Bone marrow (tissue), 2 donors: Measurements from ENCODE around the gene HEXD.
"Not testable (repeated sequence)": the region's sequence is repeated elsewhere in the genome, so short reads cannot be mapped to it uniquely, and the experiment has no call there.

Source experiments
- DNase-seq, 2 donors: peaks; one replicate each; lab custom pipeline; 2025; lab: John Stamatoyannopoulos, UW

The HEXD gene

DNA sequence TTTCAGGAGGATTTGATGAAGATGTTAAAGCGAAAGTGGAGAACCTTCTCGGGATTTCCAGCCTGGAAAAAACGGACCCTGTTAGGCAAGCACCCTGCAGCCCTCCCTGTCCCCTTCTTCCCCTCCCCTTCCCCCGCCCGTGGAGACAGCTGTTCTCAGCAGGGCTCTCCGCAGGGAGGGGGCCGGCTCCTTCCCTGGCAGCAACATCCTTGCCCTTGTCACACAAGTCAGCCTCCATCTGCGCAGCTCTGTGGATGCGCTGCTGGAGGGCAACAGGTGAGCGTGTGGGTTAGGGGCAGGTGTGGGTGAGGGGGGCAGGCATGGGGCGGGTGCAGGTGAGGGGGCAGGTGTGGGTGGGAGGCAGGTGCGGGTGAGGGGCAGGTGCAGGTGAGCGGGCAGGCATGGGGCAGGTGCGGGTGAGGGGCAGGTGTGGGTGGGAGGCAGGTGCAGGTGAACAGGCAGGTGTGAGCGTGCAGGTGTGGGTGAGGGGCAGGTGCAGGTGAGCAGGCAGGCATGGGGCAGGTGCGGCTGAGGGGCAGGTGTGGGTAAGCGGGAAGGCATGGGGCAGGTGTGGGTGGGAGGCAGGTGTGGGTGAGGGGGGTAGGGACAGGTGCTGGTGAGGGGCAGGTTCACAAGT lies 23.0 kb downstream of the HEXD start:
- DNase-seq = no peak

- DNase-seq = no peak
Observed at GRCh38 chr17:82441691-82442487, 23.7 kb downstream of the HEXD start.

DNA sequence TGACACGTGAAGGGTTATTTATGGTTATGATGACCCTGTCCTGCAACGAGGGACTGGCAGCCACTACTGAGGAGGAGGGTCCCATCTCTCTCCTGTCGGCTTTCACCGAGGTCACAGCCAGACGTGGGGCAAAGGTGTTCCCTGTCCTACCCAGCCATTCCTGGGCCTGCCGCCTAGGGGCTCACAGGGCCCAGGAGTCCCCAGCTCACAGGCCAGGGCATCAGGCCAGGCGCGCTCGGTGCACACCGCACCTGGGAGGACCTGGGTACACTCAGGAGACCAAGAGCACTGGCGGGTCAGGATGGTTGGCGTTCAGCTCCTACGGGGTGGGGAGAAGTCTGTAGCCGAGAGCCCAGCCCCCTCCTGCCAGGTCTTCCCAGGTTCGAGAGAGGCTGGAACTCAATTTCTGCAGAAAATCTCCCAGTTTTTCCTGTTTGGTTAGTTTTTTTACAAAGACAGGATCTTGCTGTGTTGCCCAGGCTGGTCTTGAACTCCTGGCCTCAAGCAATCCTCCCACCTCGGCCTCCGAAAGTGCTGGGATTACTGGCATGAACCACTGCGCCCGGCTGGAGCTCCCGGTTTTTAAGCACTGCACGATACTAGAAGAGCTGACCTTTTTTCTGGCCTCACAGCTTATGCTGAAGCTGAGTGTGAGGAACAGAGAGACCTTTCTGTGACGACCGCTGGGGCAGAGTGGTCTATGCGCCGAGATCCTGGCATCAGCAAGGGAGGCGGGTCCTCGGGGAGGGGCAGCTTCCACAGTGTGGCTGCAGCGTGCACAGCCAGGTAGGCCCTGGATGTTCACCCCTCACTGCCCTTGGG lies 24.7 kb downstream of the HEXD start:
- DNase-seq = no peak

DNA sequence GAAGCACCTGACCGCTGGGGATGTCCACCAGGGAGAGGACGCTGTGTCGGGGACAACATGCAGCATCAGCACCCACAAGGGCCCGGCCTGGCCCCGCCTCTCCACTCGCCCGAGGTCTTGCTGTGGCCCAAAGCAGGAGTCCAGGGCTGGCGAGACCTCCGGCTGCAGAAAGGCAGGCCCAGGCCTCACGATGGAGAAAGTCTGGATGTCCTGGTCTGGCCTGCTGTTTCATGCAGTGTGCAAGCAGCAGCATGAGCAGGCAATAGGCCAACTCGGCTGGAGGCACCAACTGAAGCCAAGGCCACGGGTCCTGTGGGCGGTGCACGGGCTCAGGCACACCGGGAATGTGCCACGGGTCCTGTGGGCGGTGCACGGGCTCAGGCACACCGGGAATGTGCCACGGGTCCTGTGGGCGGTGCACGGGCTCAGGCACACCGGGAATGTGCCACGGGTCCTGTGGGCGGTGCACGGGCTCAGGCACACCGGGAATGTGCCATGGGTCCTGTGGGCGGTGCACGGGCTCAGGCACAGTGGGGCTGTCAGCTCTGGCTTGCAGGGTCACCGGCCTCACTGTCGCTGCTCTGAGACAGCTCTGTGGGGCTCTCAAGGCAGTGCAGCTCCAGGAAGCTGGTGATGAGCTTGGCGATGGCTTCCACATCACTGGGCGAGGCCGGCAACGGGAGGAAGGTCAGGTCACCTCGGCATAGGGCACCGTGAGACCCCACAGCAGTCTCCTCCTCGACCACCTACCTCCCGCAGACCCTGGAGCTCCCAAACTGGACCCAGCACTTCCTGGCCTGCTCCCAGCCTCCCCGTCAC lies 25.5 kb downstream of the HEXD start:
- no peak for DNase-seq

- DNase-seq = no peak
Observed at GRCh38 chr17:82444284-82444893, 26.2 kb downstream of the HEXD start.

DNA sequence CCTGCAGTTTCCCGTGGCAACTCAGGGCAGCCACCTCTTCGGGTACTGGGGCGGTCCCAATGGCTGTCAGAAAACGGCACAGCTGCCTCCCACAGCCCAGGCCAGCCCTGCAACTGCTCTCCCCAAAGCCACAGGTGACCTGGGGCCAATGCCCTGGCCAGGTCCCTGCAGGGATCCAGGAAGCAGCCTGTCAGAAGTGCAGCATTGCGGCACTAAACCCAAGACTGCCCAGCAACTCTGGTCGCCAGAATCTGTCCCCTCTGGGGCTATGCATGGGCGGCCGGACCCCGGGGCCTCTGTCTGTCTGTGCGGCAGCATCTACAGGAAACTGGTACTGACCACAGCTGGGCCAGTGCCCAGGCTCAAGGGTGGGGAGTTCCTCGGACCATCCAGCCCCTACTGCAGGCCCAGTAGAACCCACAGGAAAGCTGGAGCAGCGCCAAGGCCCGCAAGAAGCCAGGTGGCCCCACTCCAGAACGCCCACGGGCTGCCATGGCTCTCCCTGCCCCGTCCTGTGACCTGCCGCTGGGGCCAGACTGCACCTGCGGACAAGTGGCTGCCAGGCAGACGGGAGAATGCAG lies 26.9 kb downstream of the HEXD start:
- no peak for DNase-seq

DNA sequence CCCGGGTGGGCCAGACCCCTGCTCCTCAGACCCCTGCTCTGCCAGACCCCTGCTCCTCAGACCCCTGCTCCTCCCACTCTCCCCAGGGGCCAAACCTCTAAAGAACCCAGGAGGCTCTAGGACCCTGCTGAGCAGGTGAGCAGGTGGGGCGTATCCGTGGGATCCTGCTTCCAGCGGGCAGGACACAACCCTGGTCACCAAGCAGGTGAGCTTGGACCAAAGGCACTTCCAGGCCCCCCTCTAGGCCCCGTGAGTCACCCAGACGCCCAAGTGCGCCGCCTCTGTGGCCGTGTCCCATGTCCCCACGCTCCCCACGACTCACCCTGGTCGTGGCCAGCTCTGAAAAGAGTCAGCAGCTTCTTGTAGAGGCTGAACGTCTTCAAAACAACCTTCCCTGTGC lies 27.4 kb downstream of the HEXD start:
- DNase-seq = no peak

GRCh38 chr17:82446124-82446523 lies 28.0 kb downstream of the HEXD start:
- no peak for DNase-seq

- DNase-seq = no peak
Observed at GRCh38 chr17:82446649-82447048, 28.5 kb downstream of the HEXD start.

DNA sequence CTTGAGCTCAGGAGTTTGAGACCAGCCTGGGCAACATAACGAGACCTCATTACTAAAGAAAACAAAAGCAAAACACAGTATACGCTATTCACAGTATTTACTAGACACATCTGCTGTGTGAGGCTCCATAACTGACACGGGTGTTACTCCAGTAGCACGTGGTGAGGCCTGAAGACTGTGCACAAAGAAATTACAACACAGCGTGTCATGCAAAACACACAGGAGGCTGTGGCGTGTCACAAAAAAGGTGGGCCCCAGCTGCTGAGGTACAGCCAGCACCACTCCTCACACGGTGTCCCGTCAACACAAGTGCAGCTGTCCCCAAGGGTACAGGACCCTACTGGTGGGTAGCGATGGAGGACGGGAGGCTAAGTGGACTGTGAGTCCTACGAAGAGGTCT lies 29.7 kb downstream of the HEXD start:
- no peak for DNase-seq

DNA sequence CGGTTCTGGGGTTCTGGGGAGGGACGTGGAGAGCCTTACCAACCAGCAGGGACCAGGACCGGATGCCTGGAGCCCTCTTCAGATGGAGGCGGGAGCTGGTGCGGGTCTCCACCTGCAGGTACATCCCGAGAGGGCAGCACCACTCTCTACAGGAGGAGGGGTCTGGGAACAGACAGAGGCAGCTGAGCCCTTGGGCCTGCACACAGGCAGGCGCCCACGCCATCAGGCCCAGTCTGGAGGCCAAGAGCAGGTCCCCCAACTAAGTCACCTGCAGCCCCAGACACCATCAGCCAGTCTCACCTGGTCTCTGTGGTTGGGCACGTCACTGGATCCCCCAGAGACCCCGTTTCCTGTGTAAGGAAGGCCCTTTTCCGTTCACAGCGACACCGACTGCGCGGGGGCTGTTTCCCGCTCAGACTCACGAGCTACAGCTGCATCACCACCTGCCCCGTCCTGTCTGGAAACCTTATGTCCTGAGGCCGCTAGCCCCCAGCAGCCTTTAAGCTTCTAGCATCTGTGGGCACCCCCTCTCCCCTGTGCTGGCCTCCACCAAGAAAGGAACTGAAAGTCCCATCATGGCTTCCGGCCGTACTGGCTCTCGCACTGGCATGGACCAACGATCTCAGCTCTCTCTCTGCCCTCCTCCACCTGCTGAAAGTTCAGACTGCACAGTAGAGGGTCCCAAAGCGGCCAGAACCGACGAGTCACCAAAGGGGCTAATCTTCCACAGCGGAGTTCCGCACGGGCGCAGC lies 31.2 kb downstream of the HEXD start:
- DNase-seq = peak; percentile 5 to 9

DNA sequence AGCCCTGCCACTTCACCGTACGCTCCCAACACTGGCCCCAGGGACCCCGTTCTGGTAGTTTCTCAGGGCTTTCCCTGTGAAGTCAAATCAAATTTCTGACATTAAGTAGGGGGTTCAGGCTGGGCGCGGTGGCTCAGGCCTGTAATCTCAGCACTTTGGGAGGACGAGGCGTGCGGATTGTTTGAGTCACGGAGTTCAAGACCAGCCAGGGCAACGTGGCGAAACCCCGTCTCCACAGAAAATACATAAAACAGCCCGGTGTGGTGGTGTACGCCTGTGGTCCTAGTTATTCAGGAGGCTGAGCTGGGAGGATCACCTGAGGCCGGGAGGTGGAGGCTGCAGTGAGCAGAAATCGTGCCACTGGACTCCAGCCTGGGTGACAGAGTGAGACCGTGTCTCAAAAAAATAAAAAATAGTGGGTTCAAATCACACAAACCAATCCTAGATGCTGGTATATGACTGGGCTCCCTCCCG lies 31.8 kb downstream of the HEXD start:
- DNase-seq = no peak

GRCh38 chr17:82450357-82451106 lies 32.4 kb downstream of the HEXD start, which contains the start of gene CYBC1:
CYBC1 (minus strand) TSS chr17:82450752; CDS start chr17:82449254, 1,498 bp downstream.
- peak; percentile 85 to 88 for DNase-seq

DNA sequence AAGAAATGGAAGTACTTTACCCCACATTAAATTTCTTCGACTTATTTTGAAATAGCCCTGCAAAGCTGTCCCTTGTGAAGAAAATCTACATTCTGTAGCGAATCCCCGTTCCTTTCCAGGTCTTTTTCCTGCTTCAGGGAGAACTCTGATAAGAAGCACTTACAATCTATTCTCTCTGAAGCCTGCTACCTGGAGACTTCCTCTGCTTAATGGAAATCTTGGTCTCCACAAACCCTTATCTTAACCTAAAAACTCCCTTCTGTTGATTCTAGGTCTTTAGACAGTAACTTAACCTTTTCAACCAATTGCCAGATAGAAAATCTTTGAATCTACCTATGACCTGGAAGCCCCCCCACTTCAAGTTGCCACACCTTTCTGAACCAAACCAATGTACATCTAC lies 34.0 kb downstream of the HEXD start:
- no peak for DNase-seq

- not testable (repeated sequence) for DNase-seq
Observed at GRCh38 chr17:82453151-82453550, 35.0 kb downstream of the HEXD start.

DNA sequence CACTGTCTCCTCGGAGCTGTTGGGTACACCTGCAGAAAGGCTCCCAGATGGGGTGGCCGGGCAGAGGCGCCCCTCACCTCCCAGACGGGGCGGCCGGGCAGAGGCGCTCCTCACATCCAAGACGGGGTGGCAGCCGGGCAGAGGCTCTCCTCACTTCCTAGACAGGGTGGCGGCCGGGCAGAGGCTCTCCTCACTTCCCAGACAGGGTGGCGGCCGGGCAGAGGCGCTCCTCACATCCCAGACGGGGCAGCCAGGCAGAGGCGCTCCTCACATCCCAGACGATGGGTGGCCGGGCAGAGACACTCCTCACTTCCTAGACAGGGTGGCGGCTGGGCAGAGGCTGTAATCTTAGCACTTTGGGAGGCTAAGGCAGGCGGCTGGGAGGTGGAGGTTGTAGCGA lies 35.6 kb downstream of the HEXD start:
- not testable (repeated sequence) for DNase-seq

DNA sequence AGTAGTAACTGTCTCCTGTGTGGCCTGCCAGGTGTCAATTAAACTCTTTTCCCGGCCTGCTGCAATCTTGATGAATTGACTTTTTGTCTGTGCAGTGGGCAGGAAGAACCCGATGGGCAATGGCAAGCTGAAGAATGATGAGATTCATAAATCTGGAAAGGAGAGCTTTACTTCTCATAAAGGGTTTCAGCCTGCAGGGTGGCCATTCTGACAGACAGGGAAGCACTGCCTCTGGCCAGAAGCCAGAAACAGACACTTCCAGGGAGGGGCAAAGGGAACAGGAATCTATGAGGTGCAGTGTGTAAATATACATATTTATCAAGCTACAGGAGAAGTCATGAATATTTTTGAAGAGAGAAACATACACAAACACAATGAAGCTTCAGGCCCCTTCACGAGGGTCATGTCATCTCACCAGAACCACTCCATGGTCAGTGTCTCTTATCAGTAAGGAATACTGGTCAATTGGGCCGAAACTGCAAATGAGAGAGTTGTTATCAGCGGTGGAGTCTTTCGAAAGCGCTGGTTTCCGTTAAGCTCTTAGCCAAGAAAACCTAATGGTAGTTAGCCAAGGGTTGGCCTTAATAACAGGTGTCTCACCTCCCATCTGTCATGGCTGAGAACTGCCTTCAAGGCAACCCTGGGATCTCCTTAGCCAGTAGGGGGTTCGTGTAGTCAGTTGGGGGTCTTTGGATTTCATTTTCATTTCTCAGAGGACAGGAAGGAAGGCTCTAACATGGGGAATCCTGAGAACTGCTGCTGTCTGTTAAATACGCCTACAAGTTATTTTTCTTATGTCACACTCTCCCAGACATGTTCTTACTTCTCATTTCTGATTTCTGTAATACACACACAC lies 39.2 kb downstream of the HEXD start:
- DNase-seq = no peak

- DNase-seq = peak in 1 of 2 donors; percentile 83
Observed at GRCh38 chr17:82457929-82458178, 39.7 kb downstream of the HEXD start.
